ENCODE measurements around the gene OR4Q3.
"Not testable (repeated sequence)": the region's sequence is repeated elsewhere in the genome, so short reads cannot be mapped to it uniquely, and the experiment has no call there.

Gene OR4Q3

GRCh38 chr14:19743256-19743655, at the start of gene OR4Q3:
OR4Q3 (plus strand) TSS chr14:19743571.
- DNase-seq (ENCODE audit: low read depth in 2 of 2) = no peak

- no peak for DNase-seq (ENCODE audit: low read depth in 2 of 2)
These were observed 14.0 kb upstream of the OR4Q3 start for GRCh38 chr14:19729359-19729758.

- DNase-seq (ENCODE audit: low read depth in 2 of 2) = no peak
These were observed 13.6 kb upstream of the OR4Q3 start for GRCh38 chr14:19729763-19730162.

GRCh38 chr14:19733893-19734292, 9.5 kb upstream of the OR4Q3 start:
- DNase-seq (ENCODE audit: low read depth in 2 of 2) = not testable (repeated sequence)

- not testable (repeated sequence) for DNase-seq (ENCODE audit: low read depth in 2 of 2)
These were observed 8.9 kb downstream of the OR4Q3 start for GRCh38 chr14:19752316-19752715.

- DNase-seq (ENCODE audit: low read depth in 2 of 2) = no peak
These were observed 10.8 kb downstream of the OR4Q3 start for GRCh38 chr14:19754172-19754571.

GRCh38 chr14:19771491-19771890, 28.1 kb downstream of the OR4Q3 start:
- DNase-seq (ENCODE audit: low read depth in 2 of 2) = not testable (repeated sequence)

GRCh38 chr14:19771895-19772430, 28.6 kb downstream of the OR4Q3 start:
- no peak for DNase-seq (ENCODE audit: low read depth in 2 of 2)

GRCh38 chr14:19772454-19772853, 29.1 kb downstream of the OR4Q3 start:
- not testable (repeated sequence) for DNase-seq (ENCODE audit: low read depth in 2 of 2)

- not testable (repeated sequence) for DNase-seq (ENCODE audit: low read depth in 2 of 2)
These were observed 29.8 kb downstream of the OR4Q3 start, which contains the start of gene OR4M1 for GRCh38 chr14:19773204-19773603. OR4M1 (plus strand) TSS chr14:19773504; CDS start chr14:19780323, 6,819 bp downstream.

GRCh38 chr14:19775587-19775986, 32.2 kb downstream of the OR4Q3 start:
- no peak for DNase-seq (ENCODE audit: low read depth in 2 of 2)

GRCh38 chr14:19785848-19786247, 42.5 kb downstream of the OR4Q3 start:
- not testable (repeated sequence) for DNase-seq (ENCODE audit: low read depth in 2 of 2)

GRCh38 chr14:19787318-19787717, 43.9 kb downstream of the OR4Q3 start:
- not testable (repeated sequence) for DNase-seq (ENCODE audit: low read depth in 2 of 2)

GRCh38 chr14:19788150-19788549, 44.8 kb downstream of the OR4Q3 start:
- not testable (repeated sequence) for DNase-seq (ENCODE audit: low read depth in 2 of 2)

GRCh38 chr14:19796520-19797108, 53.2 kb downstream of the OR4Q3 start:
- DNase-seq (ENCODE audit: low read depth in 2 of 2) = not testable (repeated sequence)
